ENCODE measurements around the gene CLMP. TPM values are rescaled to one million over a fixed set of nuclear protein-coding genes. Genes with fewer than 3 reads are reported as not detected.

The CLMP gene
- total and polyA plus RNA-seq, 2 donors (not counting 3 experiments of a cell fraction or from before 2014, with no cell fraction given): 0.03 to 0.18 TPM

DNA sequence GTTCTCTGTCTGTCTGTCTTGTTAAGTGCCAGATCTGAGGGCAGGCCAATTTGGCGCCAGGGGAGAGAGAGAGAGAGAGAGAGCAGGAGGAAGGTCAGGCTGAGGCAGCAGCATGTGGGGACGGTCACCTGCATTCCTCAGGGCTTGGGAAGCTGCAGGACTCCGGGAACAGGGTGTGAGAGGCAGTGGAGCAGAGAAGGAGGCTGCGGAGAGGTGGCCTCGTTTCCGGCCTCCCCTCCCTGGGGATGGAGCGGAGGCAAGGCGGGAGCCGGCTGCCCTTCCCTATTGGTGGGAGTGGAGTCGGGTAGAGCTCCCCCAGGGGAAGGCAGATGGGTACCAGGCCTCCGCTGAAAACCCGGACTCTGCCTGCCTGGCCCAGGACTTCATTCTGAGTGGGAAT is 9.7 kb downstream of the CLMP start:
- no peaks in the 10 kb centered on the region for H3K9me3 ChIP-seq (replicated peaks; ENCODE audit: control insufficient read depth, insufficient read depth, low read length)
- no peaks in the 10 kb centered on the region for H4K20me1 ChIP-seq (replicated peaks; ENCODE audit: control insufficient read depth, extremely low read depth, insufficient read depth, low read length)
- POLR2A ChIA-PET: no interaction called here
- no TSS peak for BruUV-seq (replicated peaks)
- CTCF ChIA-PET: interaction anchor here (0.9 to 1.5 kb wide), 4 partner anchors 19 to 76 kb away, joined by 3 to 4 read pairs (median 4); no protein-coding TSS in a partner anchor
- no peak overlapping the region for H3K9ac ChIP-seq (replicated peaks; ENCODE audit: extremely low read depth, insufficient read depth, low read length)
- no peaks in the 10 kb centered on the region for H3K9me1 ChIP-seq (replicated peaks; ENCODE audit: control insufficient read depth, extremely low read depth, insufficient read depth, low read length)
- no peak overlapping the region for H3K27ac ChIP-seq (ENCODE audit: insufficient read depth, low read depth, low read length)
- dilution Hi-C loops (cut with MboI; ENCODE audit: extremely low pct_ligation_motif_present, low sequenced_read_pairs) (no loop called here), intact Hi-C loops (cut with micrococcal nuclease) (loop anchor here (5.0 kb wide), 1 partner anchor 48 kb away; no protein-coding TSS in a partner anchor)
- DNase-seq (ENCODE audit: low read depth, low spot score) (no peak), FAIRE-seq (no peak)
- peaks cover 11% of the 10 kb centered on the region for H3K4me1 ChIP-seq (ENCODE audit: control insufficient read depth, extremely low read depth, insufficient read depth, low read length)
- no peaks in the 10 kb centered on the region for H3K79me2 ChIP-seq (ENCODE audit: control insufficient read depth, insufficient read depth, low read length)
- H3K27me3 ChIP-seq (ENCODE audit: control insufficient read depth in 2 of 2, insufficient read depth in 2 of 2, low read length in 2 of 2): no peaks in the 10 kb centered on the region
- H3K36me3 ChIP-seq (ENCODE audit: control insufficient read depth in 2 of 2, extremely low read depth in 1 of 2, insufficient read depth in 2 of 2, low read length in 2 of 2): no peaks in the 10 kb centered on the region
- H3K4me2 ChIP-seq (ENCODE audit: insufficient read depth, low read length): no peak overlapping the region
- H2AFZ ChIP-seq (ENCODE audit: low read depth, low read length): no peak overlapping the region
- TF ChIP-seq, protein P1, sequence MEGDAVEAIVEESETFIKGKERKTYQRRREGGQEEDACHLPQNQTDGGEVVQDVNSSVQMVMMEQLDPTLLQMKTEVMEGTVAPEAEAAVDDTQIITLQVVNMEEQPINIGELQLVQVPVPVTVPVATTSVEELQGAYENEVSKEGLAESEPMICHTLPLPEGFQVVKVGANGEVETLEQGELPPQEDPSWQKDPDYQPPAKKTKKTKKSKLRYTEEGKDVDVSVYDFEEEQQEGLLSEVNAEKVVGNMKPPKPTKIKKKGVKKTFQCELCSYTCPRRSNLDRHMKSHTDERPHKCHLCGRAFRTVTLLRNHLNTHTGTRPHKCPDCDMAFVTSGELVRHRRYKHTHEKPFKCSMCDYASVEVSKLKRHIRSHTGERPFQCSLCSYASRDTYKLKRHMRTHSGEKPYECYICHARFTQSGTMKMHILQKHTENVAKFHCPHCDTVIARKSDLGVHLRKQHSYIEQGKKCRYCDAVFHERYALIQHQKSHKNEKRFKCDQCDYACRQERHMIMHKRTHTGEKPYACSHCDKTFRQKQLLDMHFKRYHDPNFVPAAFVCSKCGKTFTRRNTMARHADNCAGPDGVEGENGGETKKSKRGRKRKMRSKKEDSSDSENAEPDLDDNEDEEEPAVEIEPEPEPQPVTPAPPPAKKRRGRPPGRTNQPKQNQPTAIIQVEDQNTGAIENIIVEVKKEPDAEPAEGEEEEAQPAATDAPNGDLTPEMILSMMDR (IDR thresholded peaks at IDR 0.05; ENCODE audit: extremely low read depth in 1 of 2, insufficient read depth in 1 of 2, low read depth in 1 of 2, low read length in 2 of 2): no peak
- no peak for TF ChIP-seq GATA2 (IDR thresholded peaks at IDR 0.05; ENCODE audit: insufficient read depth, insufficient read length, low read depth, low read length)
- no peak for TF ChIP-seq EZH2 (IDR thresholded peaks at IDR 0.05; ENCODE audit: borderline replicate concordance, low read depth, low read length, severe bottlenecking)
- TF ChIP-seq FOS (IDR thresholded peaks at IDR 0.05; ENCODE audit: borderline replicate concordance, insufficient read depth, low read length): no peak
- TF ChIP-seq MAX (IDR thresholded peaks at IDR 0.05; ENCODE audit: insufficient read depth, insufficient read length): no peak
- no peak overlapping the region for H3K4me3 ChIP-seq (replicated peaks in 1 of 3; ENCODE audit: insufficient read depth in 1 of 3, low read depth in 1 of 3, low read length in 3 of 3)
